Fibroblast of lung (primary cell): ENCODE results near the gene SERPINB7. TPM values are rescaled to one million over a fixed set of nuclear protein-coding genes. Genes with fewer than 3 reads are reported as not detected.
A peak's percentile ranks its signal among the peaks of the same experiment; 100 is the strongest.
"Not testable (repeated sequence)": the region's sequence is repeated elsewhere in the genome, so short reads cannot be mapped to it uniquely, and the experiment has no call there.

ENCODE experiments used
- DNase-seq, 2 donors: peaks; one replicate each; pipeline versions ENCODE4 v3.0.0 to v3.0.0-alpha.2; 2010; ENCODE audit warnings: low read depth in 2 of 2
- H2AFZ ChIP-seq: 2 replicates; pipeline ENCODE4 v1.5.1; 2012; ENCODE audit warnings: low read length, control low read depth, inconsistent platforms
- H3K27ac ChIP-seq: 2 replicates; pipeline ENCODE4 v1.5.1; 2011; ENCODE audit warnings: low read length, control low read depth; ENCODE audit not compliant: insufficient read depth
- H3K27me3 ChIP-seq: 2 replicates; pipeline ENCODE4 v1.5.1; 2011; ENCODE audit warnings: mild to moderate bottlenecking, low read length; ENCODE audit not compliant: control insufficient read depth, insufficient read depth
- H3K36me3 ChIP-seq: 2 replicates; pipeline ENCODE4 v1.5.1; 2011; ENCODE audit warnings: low read length; ENCODE audit not compliant: control insufficient read depth, insufficient read depth
- H3K4me1 ChIP-seq: 2 replicates; pipeline ENCODE4 v1.5.1; 2011; ENCODE audit warnings: low read length; ENCODE audit not compliant: control insufficient read depth, insufficient read depth; ENCODE audit errors: extremely low read depth
- H3K4me2 ChIP-seq: 2 replicates; pipeline ENCODE4 v1.5.1; 2011; ENCODE audit warnings: low read length, control low read depth; ENCODE audit not compliant: insufficient read depth; ENCODE audit errors: extremely low read depth
- H3K4me3 ChIP-seq, 4 experiments: fragments of 200-600 bp in 1 of 4; sonication (generic) in 1 of 4; replicated peaks in 1 of 4; 2 replicates each; pipeline ENCODE4 v1.5.1; 2011 to 2016; ENCODE audit warnings: low read length in 4 of 4, low read depth in 3 of 4, mild to moderate bottlenecking in 3 of 4, control low read depth in 2 of 4, inconsistent platforms in 1 of 4, mixed read lengths in 1 of 4; ENCODE audit not compliant: insufficient read depth in 1 of 4; ENCODE audit errors: control extremely low read depth in 1 of 4
- H3K79me2 ChIP-seq: 2 replicates; pipeline ENCODE4 v1.5.1; 2012; ENCODE audit warnings: mild to moderate bottlenecking, low read length, inconsistent platforms; ENCODE audit not compliant: control insufficient read depth, insufficient read depth
- H3K9ac ChIP-seq: 2 replicates; pipeline ENCODE4 v1.5.1; 2011; ENCODE audit warnings: mild to moderate bottlenecking, low read length, control low read depth; ENCODE audit not compliant: insufficient read depth
- H3K9me3 ChIP-seq: 2 replicates; pipeline ENCODE4 v1.5.1; 2012; ENCODE audit warnings: low read depth, low read length; ENCODE audit not compliant: control insufficient read depth, insufficient read depth
- H4K20me1 ChIP-seq: 2 replicates; pipeline ENCODE4 v1.5.1; 2011; ENCODE audit warnings: low read length; ENCODE audit not compliant: control insufficient read depth, insufficient read depth; ENCODE audit errors: extremely low read depth
- CTCF ChIP-seq, 2 donors: IDR thresholded peaks in 1 of 2; conservative IDR thresholded peaks in 1 of 2; 1 replicate in 1 of 2; 2 replicates in 1 of 2; pipeline ENCODE4 v1.5.1; 2011 to 2012; ENCODE audit warnings: low read length in 2 of 2, control low read depth in 1 of 2, inconsistent platforms in 1 of 2, low read depth in 1 of 2, mild to moderate bottlenecking in 1 of 2
- EZH2 ChIP-seq: IDR thresholded peaks from 2 replicates; pipeline ENCODE4 v1.5.1; 2012; ENCODE audit warnings: low read length, control low read depth, mild to moderate bottlenecking; ENCODE audit errors: missing control alignments
- polyA plus RNA-seq, 2 donors: library from polyadenylated mRNA; depleted of rRNA in 1 of 2; stranded (reverse) in 1 of 2; unstranded in 1 of 2; fragments of >200 nt; gene quantifications; 2 replicates each; pipeline ENCODE4 v1.2.1, GENCODE V29; 2011 to 2012; ENCODE audit warnings: missing spikeins in 1 of 2
- total RNA-seq: library from RNA; depleted of rRNA; stranded (reverse); fragments of >200 nt; gene quantifications from 2 replicates; pipeline ENCODE4 v1.2.1, GENCODE V29; 2014

Gene SERPINB7
- total and polyA plus RNA-seq, 2 donors (not counting 1 experiment from before 2014, with no cell fraction given): 3.0 to 6.7 TPM

- Histone ChIP-seq H3K9me3 (no peaks in the 10 kb centered on the region), H3K4me1 (no peaks in the 10 kb centered on the region), H2AFZ (no peak overlapping the region), H3K79me2 (no peaks in the 10 kb centered on the region), H3K9ac (no peak overlapping the region), H4K20me1 (no peaks in the 10 kb centered on the region), H3K36me3 (no peaks in the 10 kb centered on the region), H3K4me3 (no peak overlapping the region), H3K4me2 (no peak overlapping the region), H3K27me3 (no peaks in the 10 kb centered on the region), H3K27ac (no peak overlapping the region)
- no peak for TF ChIP-seq EZH2
- TF ChIP-seq CTCF (conservative IDR thresholded peaks at IDR 0.05 in 1 of 2, IDR thresholded peaks at IDR 0.05 in 1 of 2; ENCODE audit: low read depth in 1 of 2, low read length in 2 of 2): no peak
- DNase-seq: peak in 1 of 2 donors; percentile 32
These were observed 21.5 kb upstream of the SERPINB7 start for GRCh38 chr18:63753676-63754075.

GRCh38 chr18:63757541-63757940, 17.7 kb upstream of the SERPINB7 start:
- Histone ChIP-seq H3K9me3 (no peaks in the 10 kb centered on the region), H3K27ac (no peak overlapping the region), H3K9ac (no peak overlapping the region), H3K4me3 (no peak overlapping the region), H3K36me3 (no peaks in the 10 kb centered on the region), H3K4me2 (no peak overlapping the region), H2AFZ (no peak overlapping the region), H3K27me3 (no peaks in the 10 kb centered on the region), H4K20me1 (no peaks in the 10 kb centered on the region), H3K4me1 (peaks cover 3% of the 10 kb centered on the region), H3K79me2 (no peaks in the 10 kb centered on the region)
- no peak for DNase-seq
- TF ChIP-seq CTCF (conservative IDR thresholded peaks at IDR 0.05 in 1 of 2, IDR thresholded peaks at IDR 0.05 in 1 of 2; ENCODE audit: low read depth in 1 of 2, low read length in 2 of 2) (no peak), EZH2 (no peak)

- Histone ChIP-seq H3K9ac (no peak overlapping the region), H3K36me3 (no peaks in the 10 kb centered on the region), H3K4me2 (no peak overlapping the region), H3K4me3 (no peak overlapping the region), H3K27ac (no peak overlapping the region), H3K4me1 (peaks cover 8% of the 10 kb centered on the region), H3K27me3 (no peaks in the 10 kb centered on the region), H3K9me3 (no peaks in the 10 kb centered on the region), H3K79me2 (no peaks in the 10 kb centered on the region), H2AFZ (no peak overlapping the region), H4K20me1 (no peaks in the 10 kb centered on the region)
- TF ChIP-seq EZH2 (no peak), CTCF (conservative IDR thresholded peaks at IDR 0.05 in 1 of 2, IDR thresholded peaks at IDR 0.05 in 1 of 2; ENCODE audit: low read depth in 1 of 2, low read length in 2 of 2) (no peak)
- peak in 1 of 2 donors; percentile 29 for DNase-seq
These were observed 16.5 kb upstream of the SERPINB7 start for GRCh38 chr18:63758615-63759240.

- H3K9ac ChIP-seq, H4K20me1 ChIP-seq, H3K4me3 ChIP-seq, H3K9me3 ChIP-seq, H2AFZ ChIP-seq, H3K36me3 ChIP-seq, DNase-seq, H3K4me1 ChIP-seq, H3K79me2 ChIP-seq, H3K4me2 ChIP-seq, H3K27me3 ChIP-seq, H3K27ac ChIP-seq: not testable (repeated sequence)
These were observed 15.4 kb upstream of the SERPINB7 start for GRCh38 chr18:63759786-63760185.
